HUES6 (cell line): ENCODE data around the gene DGKI.

Experiments used
- H3K27ac ChIP-seq: 2 replicates; pipeline ENCODE4 v1.7.0; 2013; ENCODE audit warnings: low read depth, mild to moderate bottlenecking, low read length, inconsistent platforms
- H3K27me3 ChIP-seq: 2 replicates; pipeline ENCODE4 v1.6.1; 2013; ENCODE audit warnings: low read length; ENCODE audit not compliant: control insufficient read depth, insufficient read depth
- H3K36me3 ChIP-seq: 2 replicates; pipeline ENCODE4 v1.6.1; 2013; ENCODE audit warnings: low read length; ENCODE audit not compliant: control insufficient read depth, insufficient read depth
- H3K4me1 ChIP-seq: 2 replicates; pipeline ENCODE4 v1.6.1; 2013; ENCODE audit warnings: low read length; ENCODE audit not compliant: control insufficient read depth, insufficient read depth
- H3K4me3 ChIP-seq: 2 replicates; pipeline ENCODE4 v1.5.1; 2013; ENCODE audit warnings: low read depth, low read length
- H3K9ac ChIP-seq: one replicate; pipeline ENCODE4 v1.6.1; 2013; ENCODE audit warnings: mild to moderate bottlenecking, low read length
- H3K9me3 ChIP-seq: 2 replicates; pipeline ENCODE4 v1.6.1; 2013; ENCODE audit warnings: low read depth, low read length; ENCODE audit not compliant: control insufficient read depth, insufficient read depth

The DGKI gene

GRCh38 chr7:137703291-137704010, 143.3 kb downstream of the DGKI start:
- no peak overlapping the region for H3K27ac ChIP-seq
- H3K36me3 ChIP-seq = no peaks in the 10 kb centered on the region
- H3K9me3 ChIP-seq = peaks cover 2% of the 10 kb centered on the region; the same call in 1 of the 2 replicates
- H3K9ac ChIP-seq = no peak overlapping the region
- no peaks in the 10 kb centered on the region for H3K4me1 ChIP-seq
- no peaks in the 10 kb centered on the region for H3K27me3 ChIP-seq
- no peak overlapping the region for H3K4me3 ChIP-seq

- H3K27me3 ChIP-seq = no peaks in the 10 kb centered on the region
- H3K27ac ChIP-seq = no peak overlapping the region
- no peaks in the 10 kb centered on the region for H3K4me1 ChIP-seq
- H3K4me3 ChIP-seq = no peak overlapping the region
- H3K36me3 ChIP-seq = no peaks in the 10 kb centered on the region
- no peak overlapping the region for H3K9ac ChIP-seq
- no peaks in the 10 kb centered on the region for H3K9me3 ChIP-seq
Measured at GRCh38 chr7:137696988-137697387, 149.8 kb downstream of the DGKI start.

- H3K27ac ChIP-seq = no peak overlapping the region
Measured at GRCh38 chr7:137696376-137696775, 150.4 kb downstream of the DGKI start.

GRCh38 chr7:137695942-137696341, 150.8 kb downstream of the DGKI start:
- Histone ChIP-seq H3K36me3 (no peaks in the 10 kb centered on the region), H3K9me3 (no peaks in the 10 kb centered on the region), H3K9ac (no peak overlapping the region), H3K27ac (no peak overlapping the region), H3K4me1 (no peaks in the 10 kb centered on the region), H3K4me3 (no peak overlapping the region), H3K27me3 (no peaks in the 10 kb centered on the region)

More at GRCh38 chr7:137696376-137696775, 150.4 kb downstream of the DGKI start:
- H3K36me3 ChIP-seq = no peaks in the 10 kb centered on the region
- H3K9ac ChIP-seq = no peak overlapping the region
- no peaks in the 10 kb centered on the region for H3K4me1 ChIP-seq
- H3K9me3 ChIP-seq = no peaks in the 10 kb centered on the region
- no peaks in the 10 kb centered on the region for H3K27me3 ChIP-seq
- no peak overlapping the region for H3K4me3 ChIP-seq

GRCh38 chr7:137695494-137695893, 151.3 kb downstream of the DGKI start:
- H3K27ac ChIP-seq = no peak overlapping the region

GRCh38 chr7:137694405-137694804, 152.4 kb downstream of the DGKI start:
- Histone ChIP-seq H3K4me1 (no peaks in the 10 kb centered on the region), H3K27ac (no peak overlapping the region), H3K9ac (no peak overlapping the region), H3K36me3 (no peaks in the 10 kb centered on the region), H3K27me3 (no peaks in the 10 kb centered on the region), H3K9me3 (no peaks in the 10 kb centered on the region), H3K4me3 (no peak overlapping the region)

More at GRCh38 chr7:137695494-137695893, 151.3 kb downstream of the DGKI start:
- no peaks in the 10 kb centered on the region for H3K27me3 ChIP-seq
- no peak overlapping the region for H3K4me3 ChIP-seq
- no peak overlapping the region for H3K9ac ChIP-seq
- H3K9me3 ChIP-seq = no peaks in the 10 kb centered on the region
- no peaks in the 10 kb centered on the region for H3K4me1 ChIP-seq
- no peaks in the 10 kb centered on the region for H3K36me3 ChIP-seq

GRCh38 chr7:137692399-137692798, 154.4 kb downstream of the DGKI start:
- H3K9me3 ChIP-seq = no peaks in the 10 kb centered on the region
- no peak overlapping the region for H3K4me3 ChIP-seq
- no peak overlapping the region for H3K27ac ChIP-seq
- no peaks in the 10 kb centered on the region for H3K36me3 ChIP-seq
- no peak overlapping the region for H3K9ac ChIP-seq
- no peaks in the 10 kb centered on the region for H3K4me1 ChIP-seq
- no peaks in the 10 kb centered on the region for H3K27me3 ChIP-seq

- no peak overlapping the region for H3K27ac ChIP-seq
- H3K27me3 ChIP-seq = no peaks in the 10 kb centered on the region
- H3K36me3 ChIP-seq = no peaks in the 10 kb centered on the region
- H3K4me1 ChIP-seq = no peaks in the 10 kb centered on the region
- H3K9me3 ChIP-seq = no peaks in the 10 kb centered on the region
- H3K4me3 ChIP-seq = no peak overlapping the region
- no peak overlapping the region for H3K9ac ChIP-seq
Measured at GRCh38 chr7:137691566-137691965, 155.2 kb downstream of the DGKI start.

- Histone ChIP-seq H3K9ac (no peak overlapping the region), H3K4me1 (no peaks in the 10 kb centered on the region), H3K4me3 (no peak overlapping the region), H3K27me3 (no peaks in the 10 kb centered on the region), H3K27ac (no peak overlapping the region), H3K36me3 (no peaks in the 10 kb centered on the region), H3K9me3 (no peaks in the 10 kb centered on the region)
Measured at GRCh38 chr7:137690635-137691034, 156.1 kb downstream of the DGKI start.

- Histone ChIP-seq H3K4me1 (no peaks in the 10 kb centered on the region), H3K36me3 (no peaks in the 10 kb centered on the region), H3K9ac (no peak overlapping the region), H3K4me3 (no peak overlapping the region), H3K27me3 (no peaks in the 10 kb centered on the region), H3K27ac (no peak overlapping the region), H3K9me3 (no peaks in the 10 kb centered on the region)
Measured at GRCh38 chr7:137689761-137690160, 157.0 kb downstream of the DGKI start.

- Histone ChIP-seq H3K27ac (no peak overlapping the region), H3K9me3 (no peaks in the 10 kb centered on the region), H3K4me3 (no peak overlapping the region), H3K27me3 (no peaks in the 10 kb centered on the region), H3K4me1 (no peaks in the 10 kb centered on the region), H3K36me3 (no peaks in the 10 kb centered on the region), H3K9ac (no peak overlapping the region)
Measured at GRCh38 chr7:137687556-137688265, 159.1 kb downstream of the DGKI start.
